Measurements from ENCODE around the gene SCN4A.
"Not testable (repeated sequence)": the region's sequence is repeated elsewhere in the genome, so short reads cannot be mapped to it uniquely, and the experiment has no call there.

SCN4A gene
- 0 to 0.61 (median 0.17) reads per million in 4 donors for total RNA-seq

DNA sequence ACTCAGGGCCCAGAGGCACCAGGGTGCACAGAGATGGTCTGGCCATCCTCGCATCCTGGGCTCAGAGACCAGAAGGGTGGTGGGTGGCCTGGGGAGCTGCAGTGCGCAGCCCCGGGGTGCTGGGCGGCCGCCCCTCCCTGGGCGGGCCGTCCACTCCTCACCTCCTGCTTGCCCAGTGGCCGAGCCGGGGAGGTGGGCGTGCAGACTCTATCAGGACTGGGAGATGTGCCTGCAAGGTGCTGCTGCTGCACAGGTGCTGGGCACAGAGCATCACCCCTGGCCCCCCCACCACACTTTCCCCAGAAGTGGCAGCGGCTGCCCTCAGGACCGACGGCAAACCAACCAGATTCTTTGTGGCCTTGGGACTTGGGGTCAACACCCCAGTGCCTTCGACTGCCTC lies at the start of gene SCN4A:
SCN4A (minus strand) TSS at position 123 of the 400 bp plus-strand sequence; CDS start at position 46, 77 bp downstream.
- DNase-seq, result no peak

DNA sequence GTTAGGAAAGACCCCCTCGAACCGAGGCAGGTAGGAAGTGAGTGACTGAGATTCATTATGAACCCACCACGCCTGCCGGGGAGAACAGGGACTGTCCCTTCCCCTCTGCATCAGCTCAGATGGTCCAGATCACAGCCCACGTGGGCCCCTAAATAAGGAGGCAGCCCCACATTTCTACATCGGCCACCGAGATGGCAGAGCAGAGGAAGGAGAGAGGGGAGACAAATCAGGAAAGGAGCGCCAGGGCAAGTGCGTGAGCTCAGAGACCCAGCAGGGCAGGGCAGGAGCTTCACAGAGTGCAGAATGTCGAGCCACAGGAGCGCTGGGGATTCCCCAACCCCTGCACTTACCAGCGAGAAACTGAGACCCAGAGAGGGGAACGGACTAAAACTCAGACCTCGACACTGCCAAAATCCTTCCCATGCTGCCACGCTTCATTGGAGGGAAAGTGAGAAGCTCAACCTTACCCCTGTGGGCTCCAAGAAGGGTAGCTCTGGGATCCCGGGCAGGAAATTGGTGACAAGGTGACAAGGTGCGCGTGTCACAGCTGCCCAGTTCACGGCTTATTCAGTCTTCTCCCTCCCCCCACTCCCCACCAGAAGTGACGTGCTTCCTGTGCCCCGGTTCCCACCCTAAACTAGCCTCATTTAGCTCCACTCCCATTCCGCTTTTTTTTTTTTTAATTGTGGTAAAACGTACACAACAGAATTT lies 47.5 kb upstream of the SCN4A start, which contains the start of gene ICAM2:
ICAM2 (minus strand) TSS at position 578 of the 711 bp plus-strand sequence. CDS start 13,942 bp downstream, outside the sequence.
- DNase-seq, result peak; percentile 86 to 98 (median 93)

DNA sequence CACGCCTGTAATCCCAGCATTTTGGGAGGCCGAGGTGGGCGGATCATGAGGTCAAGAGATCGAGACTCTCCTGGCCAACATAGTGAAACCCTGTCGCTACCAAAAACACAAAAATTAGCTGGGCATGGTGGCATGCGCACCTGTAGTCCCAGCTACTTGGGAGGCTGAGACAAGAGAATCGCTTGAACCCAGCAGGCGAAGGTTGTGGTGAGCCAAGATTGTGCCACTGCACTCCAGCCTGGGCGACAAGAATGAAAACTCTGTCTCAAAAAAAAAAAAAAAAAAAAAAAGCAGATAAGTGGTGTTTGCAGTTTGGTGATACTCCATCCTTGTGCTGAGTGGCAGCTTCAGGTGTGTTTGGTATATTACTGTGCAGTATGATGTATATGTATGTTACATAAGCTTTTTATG lies 46.8 kb upstream of the SCN4A start:
- peak in 3 of 5 donors; percentile 15 to 51 (median 29) for DNase-seq

DNA sequence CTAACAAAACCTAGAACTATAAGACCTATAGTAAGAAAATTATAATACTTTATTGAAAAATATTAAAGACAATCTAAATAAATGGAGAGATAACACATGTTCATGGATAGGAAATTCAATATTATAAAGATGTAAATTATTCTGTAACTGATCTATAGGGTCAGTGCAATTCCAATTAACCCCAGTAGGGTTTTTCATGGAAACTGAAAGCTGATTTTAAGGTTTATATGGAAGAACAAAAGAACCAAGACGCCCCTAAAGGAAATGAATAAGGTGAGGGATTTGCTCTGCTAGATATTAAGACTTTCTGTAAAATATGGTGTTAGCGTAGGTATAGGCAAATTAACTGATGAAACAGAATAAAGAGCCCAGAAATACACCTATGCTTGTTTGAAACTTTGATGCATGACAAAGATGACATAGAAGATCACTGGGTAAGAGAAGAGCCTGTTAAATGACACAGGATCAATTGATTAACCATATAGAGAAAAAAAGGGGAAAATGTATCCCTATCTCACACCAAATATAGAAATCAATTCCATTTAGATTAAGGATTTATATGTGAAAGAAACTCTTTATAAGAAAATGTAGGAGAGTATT lies 44.8 kb upstream of the SCN4A start:
- no peak for DNase-seq

DNA sequence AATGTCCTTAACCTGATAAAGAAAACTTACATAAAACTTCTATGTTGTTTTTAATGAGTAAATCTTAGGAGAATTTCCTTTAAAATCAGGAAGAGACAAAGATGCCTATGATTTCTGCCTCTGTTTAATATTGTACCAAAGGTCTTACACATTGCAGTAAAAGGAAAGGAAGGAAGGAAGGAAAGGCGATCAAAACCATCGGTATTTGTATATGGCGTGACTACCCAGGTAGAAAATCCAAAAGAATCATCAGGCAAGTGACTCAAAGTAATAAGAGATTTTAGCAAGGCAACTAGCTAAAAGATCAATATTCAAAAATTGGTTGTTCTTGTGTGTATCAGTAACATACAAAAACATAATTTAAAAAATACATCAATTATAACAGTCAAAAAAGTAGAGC lies 44.3 kb upstream of the SCN4A start:
- DNase-seq, result no peak

DNA sequence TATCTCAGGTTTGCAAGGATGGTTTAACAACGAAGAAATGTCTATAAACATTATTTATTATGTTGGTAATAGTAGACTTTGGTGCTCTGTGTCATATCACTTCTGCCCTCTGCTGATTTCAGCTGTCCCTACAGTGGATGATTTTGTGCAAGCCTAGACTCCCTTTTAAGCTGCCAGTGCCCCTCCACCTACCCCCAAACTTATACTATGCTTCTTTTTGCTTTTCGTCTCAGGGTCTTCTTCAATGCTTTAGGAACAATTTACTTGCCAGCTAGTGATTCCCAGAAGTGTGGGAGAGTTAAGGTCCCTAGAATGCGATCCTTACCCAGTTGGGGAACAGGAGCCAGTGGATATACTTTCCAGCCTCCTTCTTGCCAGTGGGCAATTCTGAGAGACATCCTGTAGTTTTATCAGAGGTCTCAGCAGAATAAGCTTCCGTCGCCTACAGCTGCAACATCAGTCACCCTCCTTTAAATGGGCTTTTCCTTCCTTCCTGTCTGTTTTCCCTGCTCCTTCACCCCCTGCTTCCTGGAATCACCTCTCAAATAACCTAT lies 43.6 kb upstream of the SCN4A start:
- peak in 1 of 5 donors; percentile 27 for DNase-seq

DNA sequence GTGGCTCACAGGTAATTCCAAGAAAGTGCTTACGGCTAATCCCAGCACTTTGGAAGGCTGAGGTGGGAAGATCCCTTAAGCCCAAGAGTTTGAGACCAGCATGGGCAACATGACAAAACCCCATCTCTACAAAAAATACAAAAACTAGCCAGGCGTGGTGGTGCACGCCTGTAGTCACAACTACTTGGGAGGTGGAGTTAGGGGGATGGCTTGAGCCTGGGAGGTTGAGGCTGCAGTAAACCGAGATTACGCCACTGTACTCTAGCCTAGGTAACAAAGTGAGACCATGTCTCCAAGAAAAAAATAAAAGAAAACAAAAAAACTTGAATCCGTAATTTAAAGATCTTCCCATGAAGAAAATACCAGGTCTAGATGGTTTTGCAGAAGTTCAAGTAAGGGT lies 42.7 kb upstream of the SCN4A start:
- no peak for DNase-seq

DNA sequence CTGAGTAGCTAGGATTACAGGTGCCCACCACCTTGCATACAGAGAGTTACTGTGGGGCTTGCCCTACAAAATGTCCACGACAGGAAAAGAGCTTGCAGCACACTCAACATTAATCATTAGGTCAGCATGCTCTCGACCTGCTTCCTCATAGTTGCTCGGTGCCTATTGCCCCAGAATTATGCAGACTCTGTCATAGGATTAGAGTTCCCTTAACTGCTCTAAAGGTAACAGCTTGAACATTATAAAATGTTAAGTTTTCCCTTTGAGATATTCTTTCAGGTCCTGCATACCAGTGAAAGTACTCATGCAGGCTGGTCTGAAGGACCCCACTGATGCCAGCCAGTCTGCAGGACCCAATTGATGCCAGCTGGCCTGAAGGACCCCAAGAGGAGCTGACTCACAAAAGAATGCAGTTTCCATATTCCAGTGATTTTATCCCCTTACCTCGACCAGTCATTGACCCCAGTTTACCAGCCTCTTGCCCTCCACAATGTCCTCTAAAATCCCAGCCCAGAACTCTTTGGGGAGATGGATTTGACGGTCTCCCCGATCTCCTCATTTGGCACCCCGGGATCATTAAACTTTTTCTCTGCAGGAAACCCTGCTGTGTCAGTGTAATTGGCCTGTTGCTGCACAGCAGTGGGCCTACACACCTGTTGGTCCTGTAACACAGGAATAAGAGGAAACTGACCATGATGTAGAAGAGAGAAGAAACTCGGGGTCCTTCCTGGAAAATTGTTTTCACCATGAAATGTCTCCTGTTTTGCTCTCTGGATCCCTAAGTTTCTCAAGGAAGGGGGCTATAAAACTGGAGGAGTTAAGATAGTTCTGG lies 37.1 kb upstream of the SCN4A start:
- no peak for DNase-seq

DNA sequence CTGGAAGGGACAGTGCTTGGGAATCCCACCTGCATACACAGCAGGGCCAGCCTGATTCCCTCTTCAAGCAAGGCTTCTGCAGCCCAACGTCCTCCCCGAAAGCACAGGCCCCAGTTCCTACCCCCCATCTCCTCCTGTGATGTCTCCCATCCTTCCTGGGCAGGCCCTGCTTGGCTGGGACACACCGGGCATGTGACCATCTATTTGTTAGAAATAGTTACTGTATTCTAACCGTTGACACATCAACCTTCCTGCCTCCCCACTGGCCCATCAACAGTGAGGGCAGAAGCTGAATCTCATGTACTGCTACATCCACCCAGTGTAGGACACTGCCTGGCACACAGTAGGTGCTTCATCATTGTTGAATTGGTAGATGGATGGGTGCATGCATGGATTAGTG lies 36.1 kb upstream of the SCN4A start:
- no peak for DNase-seq

DNA sequence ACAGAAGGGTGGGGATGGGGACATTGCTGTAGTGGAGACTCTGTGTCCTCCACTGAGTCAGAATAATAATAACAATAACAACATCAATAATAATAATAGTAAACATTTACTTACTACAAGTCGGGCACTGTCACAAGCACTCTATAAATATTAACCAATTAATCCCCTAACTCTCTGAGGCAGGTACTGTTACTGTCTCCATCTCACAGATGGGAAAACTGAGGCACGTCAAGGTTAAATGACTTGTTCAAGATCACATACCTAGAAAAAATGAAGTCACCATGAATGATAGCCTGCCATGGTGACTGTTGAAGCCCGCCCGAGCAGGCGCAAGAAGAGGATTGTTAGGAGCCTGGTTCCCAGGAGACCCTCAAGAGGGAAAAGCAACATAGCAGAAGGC lies 35.6 kb upstream of the SCN4A start:
- no peak for DNase-seq

DNA sequence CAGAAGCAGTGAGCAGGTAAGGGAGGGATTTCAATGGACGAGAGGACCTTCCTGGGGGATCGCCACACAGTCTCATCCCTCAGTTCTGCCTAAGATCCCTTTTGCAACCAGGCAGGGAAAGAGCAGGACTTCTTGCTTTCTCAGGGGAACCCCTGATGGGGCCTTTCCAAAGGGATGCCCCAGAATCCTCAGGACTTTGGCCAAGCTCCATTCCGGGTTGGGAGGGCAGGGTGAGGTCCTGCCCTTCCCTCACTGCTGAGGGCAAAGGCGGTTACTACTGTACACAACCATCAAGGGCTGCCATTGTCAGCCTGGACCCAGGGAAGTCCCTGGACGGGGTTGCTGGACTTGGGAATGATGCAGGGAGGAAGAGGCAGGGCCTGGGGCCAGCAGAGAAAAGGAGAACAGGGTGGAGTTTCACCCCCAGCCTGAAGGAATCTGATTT lies 35.1 kb upstream of the SCN4A start:
- no peak for DNase-seq

DNA sequence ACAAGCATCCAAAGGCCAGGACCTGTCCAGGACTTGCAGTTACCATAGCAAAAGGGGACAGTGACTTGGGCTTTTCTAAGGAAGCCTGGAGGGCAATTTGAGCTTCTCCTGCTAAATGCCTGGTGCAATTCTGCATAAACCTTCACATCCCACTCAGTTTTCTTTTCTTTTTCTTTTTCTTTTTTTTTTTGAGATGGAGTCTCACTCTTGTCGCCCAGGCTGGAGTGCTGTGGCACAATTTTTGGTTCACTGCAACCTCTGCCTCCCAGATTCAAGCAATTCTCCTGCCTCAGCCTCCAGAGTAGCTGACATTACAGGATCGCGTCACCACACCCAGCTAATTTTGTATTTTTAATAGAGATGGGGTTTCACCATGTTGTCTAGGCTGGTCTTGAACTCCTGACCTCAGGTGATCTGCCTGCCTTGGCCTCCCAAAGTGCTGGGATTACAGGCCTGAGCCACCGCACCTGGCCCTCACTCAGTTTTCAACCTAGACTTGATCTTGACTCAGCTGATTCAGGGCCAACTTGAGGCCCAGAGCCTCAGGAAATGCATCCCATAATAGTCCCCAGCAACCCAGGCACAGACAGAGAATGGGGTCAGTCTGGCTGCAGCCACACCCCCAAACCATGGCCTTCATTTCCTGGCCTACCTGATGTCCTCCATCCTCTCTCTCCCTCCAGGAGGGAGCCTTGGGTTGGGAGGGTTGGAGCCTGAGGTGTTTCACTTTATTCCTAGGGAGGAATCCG lies 34.5 kb upstream of the SCN4A start:
- DNase-seq, result not testable (repeated sequence)

DNA sequence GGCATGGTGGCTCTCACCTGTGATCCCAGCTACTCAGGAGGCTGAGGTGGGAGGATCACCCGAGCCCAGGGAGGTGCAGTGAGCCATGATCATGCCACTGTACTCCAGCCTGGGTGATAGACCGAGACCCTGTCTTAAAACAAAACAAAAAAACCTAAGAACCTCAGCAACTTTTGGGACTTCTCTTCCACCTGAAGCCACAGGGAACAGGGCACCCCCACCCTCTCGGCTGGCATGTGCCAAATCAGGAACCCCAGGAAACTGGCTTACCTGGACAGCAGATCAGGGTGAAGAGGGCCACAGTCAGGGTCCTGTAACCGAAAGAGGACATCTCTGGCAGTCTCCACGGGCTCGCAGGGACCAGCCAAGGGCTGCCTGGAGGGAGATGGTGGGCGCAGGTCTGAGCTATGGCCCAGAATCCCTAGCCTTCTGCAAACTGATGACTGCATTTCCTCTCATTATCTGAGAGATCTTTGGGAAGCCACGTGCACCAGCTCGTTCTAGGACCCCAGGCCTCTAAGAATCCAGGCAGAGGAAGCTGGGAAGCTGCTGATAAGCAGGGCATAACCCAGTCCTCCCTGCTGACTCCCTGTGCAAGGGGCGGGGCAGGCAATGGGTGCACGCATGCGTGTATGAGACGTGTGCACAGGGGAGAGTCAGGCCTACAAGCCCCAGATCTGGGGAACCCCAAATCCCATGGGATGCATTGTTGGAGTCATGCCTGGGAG lies 33.8 kb upstream of the SCN4A start:
- no peak for DNase-seq

DNA sequence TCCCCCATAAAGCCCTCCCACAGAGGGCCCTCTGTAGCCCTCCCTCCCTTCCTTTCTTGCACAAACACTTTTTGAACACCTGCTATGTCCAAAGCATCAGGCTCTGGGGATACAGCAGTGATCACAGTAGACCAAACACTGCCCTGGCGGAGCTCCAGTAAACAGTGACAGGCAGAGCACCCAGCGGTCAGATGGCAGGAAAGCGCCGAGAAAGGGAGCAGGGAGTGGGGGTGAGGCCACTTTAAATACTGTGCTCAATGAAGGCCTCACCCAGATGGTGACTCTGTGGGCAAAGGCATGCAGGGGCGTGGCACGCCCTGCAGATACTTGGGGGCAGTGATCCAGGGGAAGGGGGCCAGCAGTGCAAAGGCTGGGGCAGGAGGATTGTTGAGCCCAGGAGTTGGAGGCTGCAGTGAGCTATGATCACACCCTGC lies 33.0 kb upstream of the SCN4A start:
- no peak for DNase-seq

DNA sequence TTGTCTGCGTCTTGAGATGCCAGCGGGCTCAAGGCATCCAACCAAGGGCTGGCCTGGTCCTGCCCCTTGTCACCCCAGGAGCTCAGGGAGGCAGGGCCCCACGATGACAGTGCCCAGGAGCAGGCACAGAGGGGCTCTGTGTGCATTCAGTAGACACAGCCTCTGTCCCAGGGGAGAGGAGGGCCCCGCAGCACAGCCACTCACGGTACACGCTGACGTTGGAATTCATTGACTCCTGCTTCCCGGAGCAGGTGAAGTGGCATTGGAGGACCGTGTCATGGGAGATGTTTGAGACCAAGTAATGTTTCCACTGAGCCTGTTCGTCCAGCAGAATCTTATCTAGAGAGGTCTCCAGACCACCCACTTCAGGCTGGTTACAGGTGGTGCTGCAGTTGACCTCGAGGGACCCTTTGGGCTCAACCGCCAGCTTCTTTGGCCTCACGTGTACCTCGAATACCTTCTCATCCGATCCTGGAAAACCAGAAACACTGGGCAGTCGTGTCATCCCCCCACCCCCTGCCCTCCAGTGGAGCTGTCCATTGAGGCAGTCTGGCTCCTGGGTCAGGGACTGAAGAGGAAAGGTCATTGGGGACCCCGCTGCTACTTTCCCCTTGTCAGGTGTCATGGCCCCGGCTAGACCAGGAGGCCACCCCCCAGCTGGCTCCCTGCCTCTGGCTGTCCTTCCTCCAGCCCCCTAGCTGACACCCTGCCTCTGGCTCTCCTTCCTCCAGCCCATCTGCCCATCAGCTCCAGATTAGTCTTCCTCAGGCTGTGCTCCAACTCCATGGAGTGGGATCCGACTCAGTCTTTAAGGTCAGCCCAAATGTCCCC lies 32.4 kb upstream of the SCN4A start:
- no peak for DNase-seq

DNA sequence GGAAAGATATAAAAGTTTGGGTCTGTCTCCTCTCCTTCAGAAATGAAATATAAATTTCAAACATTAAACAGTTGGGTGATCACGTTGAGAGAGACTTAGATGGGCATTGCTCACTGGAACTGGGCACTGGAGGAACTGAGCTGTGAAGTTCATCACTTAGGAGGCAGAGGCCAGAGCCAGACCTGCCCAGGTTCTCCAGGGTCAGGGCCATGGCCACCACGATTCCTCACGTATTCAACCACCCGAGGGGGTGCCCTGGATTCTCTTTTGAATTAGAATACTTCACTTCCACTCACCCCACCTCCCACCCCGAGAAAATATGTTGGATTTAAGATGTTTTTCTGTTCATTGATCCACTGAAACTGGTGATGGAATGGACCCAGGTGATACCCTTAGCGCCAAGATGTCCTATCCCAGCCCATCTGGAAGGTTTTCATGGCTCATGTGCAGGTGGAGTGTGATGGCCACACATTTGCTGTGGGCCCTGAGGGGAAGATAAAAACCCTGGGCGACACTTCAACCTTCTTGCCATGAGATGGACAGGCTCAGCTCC lies 31.6 kb upstream of the SCN4A start:
- DNase-seq, result no peak

DNA sequence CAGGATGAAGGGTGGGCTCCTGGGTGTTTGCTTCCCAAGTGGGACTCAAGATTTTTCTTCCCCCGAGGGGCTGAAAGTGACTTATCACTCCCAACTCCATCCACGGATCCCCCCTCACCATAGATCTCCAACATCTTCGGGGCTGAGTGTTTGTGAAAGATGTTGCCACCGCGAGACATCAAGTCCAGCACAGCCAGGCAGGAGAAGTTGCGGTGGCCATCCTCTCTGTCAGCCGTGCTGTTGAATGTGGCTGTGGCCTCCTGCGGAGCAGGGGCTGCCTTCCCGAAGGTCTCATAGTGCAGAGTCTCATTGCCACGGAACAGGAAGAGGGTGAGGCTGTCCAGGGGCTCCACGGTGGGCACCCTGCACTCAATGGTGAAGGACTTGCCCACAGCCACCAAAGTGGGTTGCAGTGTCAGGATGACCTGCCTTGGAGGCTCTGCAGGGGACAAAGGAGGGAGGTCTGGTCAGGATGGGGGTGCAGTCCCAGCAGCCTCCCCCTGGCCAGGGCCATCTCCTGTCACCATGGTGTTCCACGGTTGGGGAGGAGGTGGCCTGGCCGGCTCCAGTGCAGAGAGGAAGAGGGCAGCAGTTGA lies 30.9 kb upstream of the SCN4A start:
- DNase-seq, result no peak

DNA sequence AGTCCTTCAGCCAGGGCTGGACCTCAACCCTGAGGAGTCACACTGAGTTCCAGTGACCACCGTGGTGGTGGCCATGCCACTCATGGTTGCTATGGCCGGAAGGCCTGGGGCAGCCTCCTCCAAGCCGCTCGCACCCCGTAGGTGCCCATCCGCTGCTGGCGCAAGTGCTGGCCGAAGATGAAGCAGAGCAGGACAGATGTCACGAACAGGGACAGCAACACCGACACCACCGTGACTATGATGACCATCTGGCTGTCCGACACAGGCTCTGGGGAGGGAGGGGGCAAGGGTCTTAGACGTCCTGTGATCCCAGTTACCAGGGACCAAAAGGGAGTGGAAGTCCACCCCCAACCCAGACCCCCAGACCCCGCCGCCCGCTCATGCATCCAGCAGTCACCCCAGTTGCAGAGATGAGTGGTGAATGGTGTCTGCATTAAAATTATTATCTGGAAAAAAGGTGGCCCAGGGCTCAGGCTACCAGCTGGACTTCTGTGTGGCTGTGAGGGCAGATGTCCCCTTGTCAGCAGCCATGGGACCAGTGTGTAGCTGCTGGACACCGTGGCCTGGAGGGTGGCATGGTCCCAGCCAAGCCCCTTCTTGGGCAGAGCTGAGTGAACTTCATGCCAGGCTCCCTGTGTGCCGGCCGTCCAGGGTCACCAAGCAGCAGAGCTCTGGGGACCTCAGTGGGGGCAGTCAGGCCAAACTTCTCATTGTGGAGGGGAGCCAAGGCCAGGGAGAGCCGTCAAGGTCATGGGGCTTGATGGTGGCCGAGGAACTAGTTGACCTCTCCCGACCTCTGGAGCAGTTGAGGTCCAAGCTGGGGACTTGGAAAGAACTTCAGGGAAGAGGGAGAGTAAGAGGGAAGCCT lies 30.2 kb upstream of the SCN4A start:
- DNase-seq, result no peak

Data from T-helper 1 cell (primary cell).